Smooth muscle cell of the pulmonary artery (primary cell): Measurements from ENCODE around the gene TRIM72. TPM values are rescaled to one million over a fixed set of nuclear protein-coding genes. Genes with fewer than 3 reads are reported as not detected.

Experiments
- total RNA-seq: library from RNA; depleted of rRNA; stranded (reverse); fragments of >200 nt; gene quantifications from 2 replicates; pipeline ENCODE4 v1.2.3, GENCODE V29; 2014

The TRIM72 gene
- under 0.01 TPM in 1 of 2 replicates, not detected in the other for total RNA-seq

GRCh38 chr16:31213877-31214707, at the start of gene TRIM72:
TRIM72 (plus strand) TSS chr16:31214119; CDS start chr16:31214739, 620 bp downstream.

GRCh38 chr16:31179747-31180459, 34.0 kb upstream of the TRIM72 start, which contains the start of gene FUS:
FUS (plus strand) TSS chr16:31180139; CDS start chr16:31180215, 76 bp downstream.

GRCh38 chr16:31202414-31203375, 11.2 kb upstream of the TRIM72 start, which contains the start of gene PYCARD:
PYCARD (minus strand) TSS chr16:31202760; CDS start chr16:31202690, 70 bp downstream.

GRCh38 chr16:31216422-31217135, 2.7 kb downstream of the TRIM72 start, which contains the start of gene PYDC1:
PYDC1 (minus strand) TSS chr16:31217135; CDS start chr16:31217028, 107 bp downstream.

Other genes starting within 250 kb of the TRIM72 start
- gene HSD3B7, start 228.9 kb upstream of the TRIM72 start, total RNA-seq = 28.9 and 50.4 TPM in 2 replicates
- 0.85 and 2.6 TPM in 2 replicates for gene STX1B, start 203.5 kb upstream of the TRIM72 start, total RNA-seq
- gene STX4, start 180.6 kb upstream of the TRIM72 start, total RNA-seq = 25.5 and 36.9 TPM in 2 replicates
- gene ZNF668, start 139.9 kb upstream of the TRIM72 start, total RNA-seq = 7.0 and 9.8 TPM in 2 replicates
- 17.5 TPM in 2 replicates for gene ZNF646, start 139.7 kb upstream of the TRIM72 start, total RNA-seq
- 4.8 and 6.0 TPM in 2 replicates for gene PRSS53, start 125.2 kb upstream of the TRIM72 start, total RNA-seq
- gene VKORC1, start 119.3 kb upstream of the TRIM72 start, total RNA-seq = 248 and 295 TPM in 2 replicates
- 34.1 and 46.7 TPM in 2 replicates for gene BCKDK, start 105.7 kb upstream of the TRIM72 start, total RNA-seq
- 41.5 and 41.6 TPM in 2 replicates for gene KAT8, start 96.5 kb upstream of the TRIM72 start, total RNA-seq
- not detected in 2 replicates for gene PRSS8, start 78.4 kb upstream of the TRIM72 start, total RNA-seq
- 0.59 and 0.73 TPM in 2 replicates for gene PRSS36, start 64.1 kb upstream of the TRIM72 start, total RNA-seq
- 38.8 and 39.8 TPM in 2 replicates for gene FUS, start 34.0 kb upstream of the TRIM72 start, total RNA-seq
- gene PYCARD, start 11.4 kb upstream of the TRIM72 start, total RNA-seq = 19.2 and 19.9 TPM in 2 replicates
- gene PYDC1, start 3.0 kb downstream of the TRIM72 start, total RNA-seq = not detected in 2 replicates
- 0.13 TPM in 1 of 2 replicates, not detected in the other for gene ITGAM, start 45.9 kb downstream of the TRIM72 start, total RNA-seq
- gene ITGAX, start 141.1 kb downstream of the TRIM72 start, total RNA-seq = not detected in 2 replicates
- not detected in 2 replicates for gene ITGAD, start 179.2 kb downstream of the TRIM72 start, total RNA-seq
- not detected in 2 replicates for gene COX6A2, start 214.2 kb downstream of the TRIM72 start, total RNA-seq
- gene ZNF843, start 228.7 kb downstream of the TRIM72 start, total RNA-seq = 0.52 and 1.1 TPM in 2 replicates
- gene ARMC5, start 245.4 kb downstream of the TRIM72 start, total RNA-seq = 6.6 and 7.3 TPM in 2 replicates